ENCODE results near the gene FGGY.
"Not testable (repeated sequence)": the region's sequence is repeated elsewhere in the genome, so short reads cannot be mapped to it uniquely, and the experiment has no call there.

FGGY gene

GRCh38 chr1:59452559-59452958, 155.7 kb downstream of the FGGY start:
- no peak for DNase-seq

GRCh38 chr1:59453297-59453968, 156.5 kb downstream of the FGGY start:
- no peak for DNase-seq

GRCh38 chr1:59455206-59455605, 158.3 kb downstream of the FGGY start:
- no peak for DNase-seq

GRCh38 chr1:59457786-59458185, 160.9 kb downstream of the FGGY start:
- no peak for DNase-seq

- no peak for DNase-seq
Measured at GRCh38 chr1:59458884-59459283, 162.0 kb downstream of the FGGY start.

- not testable (repeated sequence) for DNase-seq
Measured at GRCh38 chr1:59462942-59463341, 166.0 kb downstream of the FGGY start.

GRCh38 chr1:59465478-59465877, 168.6 kb downstream of the FGGY start:
- DNase-seq, result not testable (repeated sequence)

GRCh38 chr1:59468828-59469428, 172.0 kb downstream of the FGGY start:
- DNase-seq, result no peak

- DNase-seq, result not testable (repeated sequence)
Measured at GRCh38 chr1:59471991-59472570, 175.2 kb downstream of the FGGY start.

GRCh38 chr1:59473831-59474230, 176.9 kb downstream of the FGGY start:
- no peak for DNase-seq

- DNase-seq, result peak; percentile 16
Measured at GRCh38 chr1:59474496-59474895, 177.6 kb downstream of the FGGY start.

- DNase-seq, result no peak
Measured at GRCh38 chr1:59475737-59476136, 178.8 kb downstream of the FGGY start.

- no peak for DNase-seq
Measured at GRCh38 chr1:59477286-59477685, 180.4 kb downstream of the FGGY start.

GRCh38 chr1:59477867-59478266, 181.0 kb downstream of the FGGY start:
- no peak for DNase-seq

GRCh38 chr1:59478822-59479221, 181.9 kb downstream of the FGGY start:
- no peak for DNase-seq

GRCh38 chr1:59480188-59480888, 183.4 kb downstream of the FGGY start:
- DNase-seq, result no peak

GRCh38 chr1:59481881-59482505, 185.1 kb downstream of the FGGY start:
- no peak for DNase-seq

- DNase-seq, result no peak
Measured at GRCh38 chr1:59482986-59483385, 186.1 kb downstream of the FGGY start.

GRCh38 chr1:59484096-59484495, 187.2 kb downstream of the FGGY start:
- DNase-seq, result no peak

- DNase-seq, result no peak
Measured at GRCh38 chr1:59485171-59485570, 188.3 kb downstream of the FGGY start.

- DNase-seq, result no peak
Measured at GRCh38 chr1:59485949-59486348, 189.1 kb downstream of the FGGY start.

- DNase-seq, result no peak
Measured at GRCh38 chr1:59486615-59487014, 189.7 kb downstream of the FGGY start.

GRCh38 chr1:59487335-59488031, 190.6 kb downstream of the FGGY start:
- no peak for DNase-seq

All from NCI-H526 treated with DMSO at 0.1 percent for 48 hours (cell line).